Loucy (cell line): Measurements from ENCODE around the gene HSPBP1.

Experiments
- CTCF ChIP-seq: fragments of 200-600 bp; sonication (generic); conservative IDR thresholded peaks from 2 replicates; pipeline ENCODE4 v1.5.1; 2014; ENCODE audit warnings: mild to moderate bottlenecking, antibody characterized with exemption, low read length
- EZH2phosphoT487 ChIP-seq: fragments of 200-600 bp; IDR thresholded peaks from 2 replicates; pipeline ENCODE4 v1.6.1; 2018; ENCODE audit warnings: antibody characterized with exemption, mild to moderate bottlenecking, moderate library complexity, borderline replicate concordance

GRCh38 chr19:55225415-55225958, 54.4 kb downstream of the HSPBP1 start:
- TF ChIP-seq CTCF = no peak
- TF ChIP-seq EZH2phosphoT487 = no peak
